ENCODE results near the gene NCBP2. TPM values are rescaled to one million over a fixed set of nuclear protein-coding genes. Genes with fewer than 3 reads are reported as not detected.

Gene NCBP2
- total RNA-seq, 1 donor from 2014 or later: 85.1 TPM

GRCh38 chr3:196968233-196969133 lies 26.2 kb upstream of the NCBP2 start, which contains the start of gene PIGZ:
Gene PIGZ, minus strand, starts transcription at chr3:196968833. Its CDS starts 16,802 bp downstream, at chr3:196952031.
- intact Hi-C loops (cut with micrococcal nuclease): loop anchor here (1.0 to 10.0 kb wide), 7 partner anchors 26 to 716 kb away; partner anchors contain the start of genes CEP19, NCBP2, PIGX and SENP5
- POLR2A ChIA-PET: interaction anchor here (0.5 to 3.2 kb wide), 4 partner anchors 12 to 336 kb away, joined by 3 to 14 read pairs (median 4); partner anchors contain the start of gene NCBP2
- TF ChIP-seq CTCF (IDR thresholded peaks at IDR 0.05): no peak
- H3K27ac Mint-ChIP-seq: no peak within 1 kb of the TSS
- H3K4me1 Mint-ChIP-seq: peaks cover 31% of the 10 kb centered on the region
- no peaks in the 10 kb centered on the region for H3K9me3 Mint-ChIP-seq
- ATAC-seq (ENCODE audit: low read depth): peak; percentile 65
- CTCF ChIA-PET: interaction anchor here (1.2 to 5.4 kb wide), 2 partner anchors 10 to 132 kb away, joined by 3 to 65 read pairs; no protein-coding TSS in a partner anchor
- H3K4me3 Mint-ChIP-seq: peak within 1 kb of the TSS; percentile 83
- H3K27me3 Mint-ChIP-seq: no peaks in the 10 kb centered on the region
- peak; percentile 60 for DNase-seq
- no peaks in the 10 kb centered on the region for H3K36me3 Mint-ChIP-seq (ENCODE audit: low read depth)

- H3K27ac Mint-ChIP-seq: no peak overlapping the region
- no peaks in the 10 kb centered on the region for H3K36me3 Mint-ChIP-seq (ENCODE audit: low read depth)
- H3K4me1 Mint-ChIP-seq: peaks cover 40% of the 10 kb centered on the region
- no peak for ATAC-seq (ENCODE audit: low read depth)
- TF ChIP-seq CTCF (IDR thresholded peaks at IDR 0.05): no peak
- POLR2A ChIA-PET: interaction anchor here (0.6 to 3.2 kb wide), 3 partner anchors 25 to 336 kb away, joined by 3 to 14 read pairs (median 4); partner anchors contain the start of gene NCBP2
- DNase-seq: no peak
- H3K9me3 Mint-ChIP-seq: no peaks in the 10 kb centered on the region
- no peaks in the 10 kb centered on the region for H3K27me3 Mint-ChIP-seq
- peak overlapping the region; percentile 79 for H3K4me3 Mint-ChIP-seq
- CTCF ChIA-PET: interaction anchor here (5.4 kb wide), 1 partner anchor 131 kb away, joined by 65 read pairs; no protein-coding TSS in a partner anchor
- intact Hi-C loops (cut with micrococcal nuclease): loop anchor here (1.0 to 10.0 kb wide), 6 partner anchors 25 to 715 kb away; partner anchors contain the start of genes CEP19, NCBP2 and PIGX
Measured at GRCh38 chr3:196967412-196968232, 25.3 kb upstream of the NCBP2 start.

- ChIA-PET POLR2A (interaction anchor here (3.2 kb wide), 1 partner anchor 25 kb away, joined by 14 read pairs; the partner anchor contains the start of gene NCBP2), CTCF (interaction anchor here (0.5 kb wide), 1 partner anchor 26 kb away, joined by 3 read pairs; no protein-coding TSS in a partner anchor)
- DNase-seq (no peak), ATAC-seq (ENCODE audit: low read depth) (no peak)
- no peak for TF ChIP-seq CTCF (IDR thresholded peaks at IDR 0.05)
- H3K27me3 Mint-ChIP-seq: no peaks in the 10 kb centered on the region
- intact Hi-C loops (cut with micrococcal nuclease): loop anchor here (5.0 to 10.0 kb wide), 2 partner anchors 252 to 714 kb away; partner anchors contain the start of genes CEP19 and PIGX
- no peak overlapping the region for H3K4me3 Mint-ChIP-seq
- peaks cover 48% of the 10 kb centered on the region for H3K4me1 Mint-ChIP-seq
- H3K27ac Mint-ChIP-seq: no peak overlapping the region
- no peaks in the 10 kb centered on the region for H3K36me3 Mint-ChIP-seq (ENCODE audit: low read depth)
- no peaks in the 10 kb centered on the region for H3K9me3 Mint-ChIP-seq
Measured at GRCh38 chr3:196966526-196967401, 24.4 kb upstream of the NCBP2 start.

GRCh38 chr3:196965804-196966173 lies 23.5 kb upstream of the NCBP2 start:
- intact Hi-C loops (cut with micrococcal nuclease): loop anchor here (5.0 to 10.0 kb wide), 2 partner anchors 251 to 713 kb away; partner anchors contain the start of genes CEP19 and PIGX
- no peaks in the 10 kb centered on the region for H3K27me3 Mint-ChIP-seq
- no peak for TF ChIP-seq CTCF (IDR thresholded peaks at IDR 0.05)
- ATAC-seq (ENCODE audit: low read depth): no peak
- H3K4me3 Mint-ChIP-seq: no peak overlapping the region
- H3K27ac Mint-ChIP-seq: no peak overlapping the region
- H3K9me3 Mint-ChIP-seq: no peaks in the 10 kb centered on the region
- H3K36me3 Mint-ChIP-seq (ENCODE audit: low read depth): no peaks in the 10 kb centered on the region
- H3K4me1 Mint-ChIP-seq: peaks cover 45% of the 10 kb centered on the region
- ChIA-PET CTCF (no interaction called here), POLR2A (no interaction called here)
- DNase-seq: no peak
